ENCODE measurements around the gene ZNF765.
"Not testable (repeated sequence)": the region's sequence is repeated elsewhere in the genome, so short reads cannot be mapped to it uniquely, and the experiment has no call there.

The ZNF765 gene

GRCh38 chr19:53471916-53472315, 77.0 kb downstream of the ZNF765 start:
- Mint-ChIP-seq H3K27ac (no peak overlapping the region), H3K36me3 (ENCODE audit: insufficient read depth) (no peaks in the 10 kb centered on the region), H3K4me3 (no peak overlapping the region), H3K4me1 (ENCODE audit: low read depth in 2 of 2) (peaks cover 10 to 32% of the 10 kb centered on the region in 2 donors), H3K9me3 (peaks cover 0 to 9% of the 10 kb centered on the region in 2 donors), H3K27me3 (no peaks in the 10 kb centered on the region)
- ATAC-seq (replicated peaks) (no peak), DNase-seq (no peak)

- not testable (repeated sequence) for H3K36me3 Mint-ChIP-seq (ENCODE audit: insufficient read depth); ATAC-seq (replicated peaks); H3K27me3 Mint-ChIP-seq; H3K27ac Mint-ChIP-seq; DNase-seq; H3K4me3 Mint-ChIP-seq
- H3K9me3 Mint-ChIP-seq, result peaks cover 0 to 11% of the 10 kb centered on the region in 2 donors
- H3K4me1 Mint-ChIP-seq (ENCODE audit: low read depth in 2 of 2), result peaks cover 0 to 15% of the 10 kb centered on the region in 2 donors
Observed at GRCh38 chr19:53474832-53475231, 79.9 kb downstream of the ZNF765 start.

GRCh38 chr19:53475470-53475869, 80.5 kb downstream of the ZNF765 start:
- H3K27me3 Mint-ChIP-seq, result not testable (repeated sequence)

More at GRCh38 chr19:53475470-53475869, 80.5 kb downstream of the ZNF765 start:
- H3K9me3 Mint-ChIP-seq, result peaks cover 0 to 14% of the 10 kb centered on the region in 2 donors
- not testable (repeated sequence) for DNase-seq; H3K36me3 Mint-ChIP-seq (ENCODE audit: insufficient read depth); H3K4me3 Mint-ChIP-seq; ATAC-seq (replicated peaks); H3K27ac Mint-ChIP-seq; H3K4me1 Mint-ChIP-seq (ENCODE audit: low read depth in 2 of 2)
